GM12878 (cell line): ENCODE results near the gene STARD8. TPM values are rescaled to one million over a fixed set of nuclear protein-coding genes. Genes with fewer than 3 reads are reported as not detected.

Experiments used
- ATAC-seq: fragments of 200-7000 bp; cut with Tn5 transposase; 3 replicates; pipeline ENCODE4 v1.9.1; 2020; ENCODE audit warnings: mild to moderate bottlenecking, moderate library complexity
- BruUV-seq: library from RNA; stranded (reverse); fragments of 400-500 nt; replicated peaks from 2 replicates; lab custom pipeline; 2021; lab: Mats Ljungman, UMichigan
- CTCF ChIA-PET: fragments of 300-600 bp; sonication (Branson Sonifier 250); formaldehyde crosslinking; extraction: SDS; loops from one replicate; lab custom pipeline; 2021; ENCODE audit warnings: inconsistent platforms; lab: Yijun Ruan, JAX
- POLR2A ChIA-PET: fragments of 350-600 bp; formaldehyde crosslinking; extraction: SDS; loops from one replicate; lab custom pipeline; 2021; ENCODE audit warnings: inconsistent platforms; lab: Charles Lee
- RAD21 ChIA-PET: fragments of 300-600 bp; sonication (Branson Sonifier 250); formaldehyde crosslinking; loops from one replicate; lab custom pipeline; 2023; ENCODE audit warnings: antibody characterized with exemption; ENCODE audit not compliant: unreplicated experiment; lab: Charles Lee
- SMC1A ChIA-PET: fragments of 300-600 bp; sonication (Branson Sonifier 250); formaldehyde crosslinking; loops from one replicate; lab custom pipeline; 2023; ENCODE audit not compliant: unreplicated experiment, uncharacterized antibody; lab: Charles Lee
- DNase-seq: peaks from one replicate; pipeline ENCODE4 v3.0.0-alpha.2; 2011; ENCODE audit warnings: low read depth, low spot score
- FAIRE-seq: peaks from 3 replicates; lab custom pipeline; 2011; peaks lifted over from hg19 to GRCh38; lab: Jason Lieb, UNC
- H2AFZ ChIP-seq: 2 replicates; pipeline ENCODE4 v1.6.0; 2011; ENCODE audit warnings: low read depth, low read length, control low read depth; ENCODE audit not compliant: control insufficient read depth
- H3K27ac ChIP-seq: 2 replicates; pipeline ENCODE4 v1.5.1; 2011; ENCODE audit warnings: control low read depth; ENCODE audit not compliant: control insufficient read depth, insufficient read depth
- H3K27me3 ChIP-seq, 2 experiments: replicated peaks in 1 of 2; 2 replicates each; pipeline versions ENCODE4 v1.6.0 to v1.6.1; 2011; ENCODE audit warnings: low read length in 1 of 2; ENCODE audit not compliant: control insufficient read depth in 2 of 2, insufficient read depth in 2 of 2
- H3K36me3 ChIP-seq, 2 experiments: 2 replicates each; pipeline ENCODE4 v1.5.1; 2011; ENCODE audit warnings: low read length in 1 of 2; ENCODE audit not compliant: control insufficient read depth in 2 of 2, insufficient read depth in 2 of 2
- H3K4me1 ChIP-seq: 2 replicates; pipeline ENCODE4 v1.6.1; 2011; ENCODE audit warnings: mild to moderate bottlenecking, low read length, moderate library complexity, mixed read lengths; ENCODE audit not compliant: control insufficient read depth, insufficient read depth
- H3K4me2 ChIP-seq: 2 replicates; pipeline ENCODE4 v1.6.0; 2011; ENCODE audit warnings: control low read depth; ENCODE audit not compliant: control insufficient read depth, insufficient read depth
- H3K4me3 ChIP-seq: fragments of 200-600 bp; sonication (generic); 2 replicates; pipeline ENCODE4 v1.5.1; 2016
- H3K79me2 ChIP-seq: 2 replicates; pipeline ENCODE4 v1.6.0; 2011; ENCODE audit warnings: low read length; ENCODE audit not compliant: control insufficient read depth, insufficient read depth
- H3K9ac ChIP-seq: 2 replicates; pipeline ENCODE4 v1.8.0; 2011; ENCODE audit warnings: low read length, control low read depth, mixed read lengths; ENCODE audit not compliant: control insufficient read depth, insufficient read depth
- H3K9me3 ChIP-seq: replicated peaks from 3 replicates; pipeline ENCODE4 v1.5.1; 2011; ENCODE audit warnings: mild to moderate bottlenecking, low read length; ENCODE audit not compliant: control insufficient read depth, insufficient read depth
- H4K20me1 ChIP-seq: 2 replicates; pipeline ENCODE4 v1.6.0; 2011; ENCODE audit not compliant: control insufficient read depth, insufficient read depth
- CBX5 ChIP-seq: sonication (generic); IDR thresholded peaks from 2 replicates; pipeline ENCODE4 v1.6.1; 2016; ENCODE audit warnings: low read depth, moderate library complexity, mild to moderate bottlenecking, inconsistent platforms
- CTCF ChIP-seq, 3 experiments: IDR thresholded peaks in 2 of 3; conservative IDR thresholded peaks in 1 of 3; 2 replicates each; pipeline ENCODE4 v1.5.1; 2011; ENCODE audit warnings: low read depth in 3 of 3, low read length in 3 of 3, mild to moderate bottlenecking in 3 of 3, control low read depth in 2 of 3, moderate library complexity in 2 of 3, inconsistent platforms in 1 of 3, mixed read lengths in 1 of 3; ENCODE audit not compliant: control insufficient read depth in 2 of 3, insufficient read depth in 1 of 3; ENCODE audit errors: extremely low read depth in 1 of 3
- EGR1 ChIP-seq, 2 experiments: IDR thresholded peaks; 1 replicate in 1 of 2; 2 replicates in 1 of 2; pipeline ENCODE4 v1.6.1; 2011 to 2012; ENCODE audit warnings: low read depth in 2 of 2, low read length in 2 of 2, borderline replicate concordance in 1 of 2, mild to moderate bottlenecking in 1 of 2, moderate library complexity in 1 of 2
- IRF3 ChIP-seq: fragments of 450-650 bp; IDR thresholded peaks from 2 replicates; pipeline ENCODE4 v1.6.1; 2014; ENCODE audit warnings: mild to moderate bottlenecking
- LARP7 ChIP-seq: fragments of 450-650 bp; IDR thresholded peaks from 2 replicates; pipeline ENCODE4 v1.6.1; 2017; ENCODE audit warnings: mild to moderate bottlenecking
- RAD21 ChIP-seq: IDR thresholded peaks from 2 replicates; pipeline ENCODE4 v1.6.1; 2011; ENCODE audit warnings: mild to moderate bottlenecking, low read depth, low read length, moderate library complexity; ENCODE audit not compliant: insufficient read depth
- SP1 ChIP-seq: IDR thresholded peaks from one replicate; pipeline ENCODE4 v1.6.1; 2011; ENCODE audit warnings: low read depth, low read length
- TCF7 ChIP-seq: IDR thresholded peaks from 2 replicates; pipeline ENCODE4 v1.6.1; 2014; ENCODE audit warnings: antibody characterized with exemption, borderline replicate concordance
- ZZZ3 ChIP-seq: IDR thresholded peaks from 2 replicates; pipeline ENCODE4 v1.6.1; 2011; ENCODE audit warnings: low read depth; ENCODE audit not compliant: control insufficient read depth, insufficient read length
- WGBS: methylation state at CpG from one replicate; pipeline ENCODE4 v1.1.6; 2016; ENCODE audit warnings: low lambda C conversion rate; ENCODE audit not compliant: insufficient replicate concordance, insufficient coverage; ENCODE audit errors: missing lambda C conversion rate; 5-methylcytosine and 5-hydroxymethylcytosine counted together
- in situ Hi-C: fragments of 300-500 bp; cut with MboI; formaldehyde crosslinking; loops from 9 replicates; pipeline ENCODE4 v1.14.3; 2018; ENCODE audit warnings: mixed read lengths
- intact Hi-C: fragments of 100-400 bp; cut with micrococcal nuclease; formaldehyde crosslinking; loops from one replicate; pipeline ENCODE4 v1.14.2; 2022; ENCODE audit not compliant: unreplicated experiment
- polyA plus RNA-seq, 11 experiments: library from polyadenylated mRNA; depleted of rRNA in 4 of 11; unstranded in 6 of 11; stranded (reverse) in 5 of 11; fragments of >200 nt; fragmentation: Nextera tagmentation in 4 of 11; fragmentation: Illumina TruSeq in 1 of 11; extraction: Ambion mirVana in 4 of 11; extraction: Trizol in 1 of 11; gene quantifications; 1 replicate in 1 of 11; 2 replicates in 10 of 11; pipeline versions ENCODE4 v1.2.1 to v1.2.3, GENCODE V29; 2011 to 2016; ENCODE audit warnings: inconsistent platforms in 2 of 11, missing spikeins in 2 of 11, low read depth in 1 of 11
- total RNA-seq, 4 experiments: library from RNA; depleted of rRNA in 3 of 4; stranded (reverse); fragments of >200 nt in 3 of 4; fragmentation: Illumina TruSeq in 1 of 4; extraction: Trizol in 1 of 4; gene quantifications; 2 replicates each; pipeline versions ENCODE4 v1.2.1 to v1.2.3, GENCODE V29; 2013 to 2021

STARD8 gene
- total and polyA plus RNA-seq, 10 of the 15 experiments (the other 5 are each of a cell fraction or from before 2014, with no cell fraction given), result 0.03 to 0.14 (median 0.07) TPM; not detected in 6

GRCh38 chrX:68669871-68670270 lies 22.4 kb downstream of the STARD8 start:
- intact Hi-C loops (no loop called here), in situ Hi-C loops (no loop called here)
- no peak for TF ChIP-seq RAD21
- TF ChIP-seq CTCF (IDR thresholded peaks at IDR 0.05 in 2 of 3, conservative IDR thresholded peaks at IDR 0.05 in 1 of 3; ENCODE audit: control insufficient read depth in 2 of 3, extremely low read depth in 1 of 3, insufficient read depth in 1 of 3, low read depth in 3 of 3, low read length in 3 of 3), result no peak
- TF ChIP-seq TCF7, result no peak
- TF ChIP-seq LARP7, result no peak
- TF ChIP-seq ZZZ3, result no peak
- TF ChIP-seq SP1, result no peak
- TF ChIP-seq IRF3, result no peak
- no peak for TF ChIP-seq EGR1 (IDR thresholded peaks at IDR 0.05; ENCODE audit: borderline replicate concordance in 1 of 2, low read depth in 2 of 2, low read length in 2 of 2)
- TF ChIP-seq CBX5, result no peak
- no peak for ATAC-seq
- no peak overlapping the region for H3K9ac ChIP-seq
- no peak for FAIRE-seq
- no peak overlapping the region for H3K27ac ChIP-seq
- no peaks in the 10 kb centered on the region for H3K36me3 ChIP-seq
- H3K4me2 ChIP-seq, result no peak overlapping the region
- no peaks in the 10 kb centered on the region for H3K4me1 ChIP-seq
- SMC1A ChIA-PET, result no interaction called here
- H3K4me3 ChIP-seq, result no peak overlapping the region
- no peak overlapping the region for H2AFZ ChIP-seq
- CTCF ChIA-PET, result interaction anchor here (0.6 kb wide), 1 partner anchor 57 kb away, joined by 3 read pairs; no protein-coding TSS in a partner anchor
- POLR2A ChIA-PET, result no interaction called here
- RAD21 ChIA-PET, result no interaction called here
- H3K9me3 ChIP-seq, result no peaks in the 10 kb centered on the region
- DNase-seq, result no peak
- BruUV-seq, result no TSS peak
- 0% methylated on average over 3 of the region's 3 CpGs for WGBS
- H3K79me2 ChIP-seq, result no peaks in the 10 kb centered on the region
- H4K20me1 ChIP-seq, result no peaks in the 10 kb centered on the region
- no peaks in the 10 kb centered on the region for H3K27me3 ChIP-seq
